ENCODE data around the gene ATP6V1E1.

DNA sequence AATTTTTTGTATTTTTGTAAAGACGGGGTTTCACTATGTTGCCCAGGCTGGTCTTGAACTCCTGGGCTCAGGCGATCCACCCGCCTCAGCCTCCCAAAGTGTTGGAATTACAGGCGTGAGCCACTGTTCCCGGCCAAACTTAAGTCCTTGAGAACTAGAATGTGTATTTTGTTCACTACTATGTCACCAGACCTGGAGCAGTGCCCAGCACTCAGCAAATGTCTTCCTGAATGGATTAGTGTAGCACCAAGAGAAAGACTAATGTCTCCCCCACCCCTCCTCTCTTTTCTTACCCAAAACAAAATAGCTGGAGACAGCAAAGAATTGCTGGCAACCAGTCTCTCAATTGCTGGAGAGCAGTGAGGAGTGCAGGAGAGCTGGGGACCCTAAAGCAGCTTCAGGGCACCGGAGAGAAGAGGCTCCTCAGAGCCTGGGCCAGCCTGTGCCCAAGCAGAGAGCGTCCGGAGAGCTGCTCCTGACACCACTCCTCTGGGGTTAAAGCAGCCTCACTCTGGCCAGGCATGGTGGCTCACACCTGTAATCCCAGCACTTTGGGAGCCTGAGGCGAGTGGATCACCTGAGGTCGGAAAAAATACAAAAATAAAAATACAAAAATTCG, 50.3 kb downstream of the ATP6V1E1 start:
- TF ChIP-seq EZH2 (IDR thresholded peaks at IDR 0.05; ENCODE audit: borderline replicate concordance, low read depth, low read length, poor library complexity, severe bottlenecking): no peak
- TF ChIP-seq, protein P1, sequence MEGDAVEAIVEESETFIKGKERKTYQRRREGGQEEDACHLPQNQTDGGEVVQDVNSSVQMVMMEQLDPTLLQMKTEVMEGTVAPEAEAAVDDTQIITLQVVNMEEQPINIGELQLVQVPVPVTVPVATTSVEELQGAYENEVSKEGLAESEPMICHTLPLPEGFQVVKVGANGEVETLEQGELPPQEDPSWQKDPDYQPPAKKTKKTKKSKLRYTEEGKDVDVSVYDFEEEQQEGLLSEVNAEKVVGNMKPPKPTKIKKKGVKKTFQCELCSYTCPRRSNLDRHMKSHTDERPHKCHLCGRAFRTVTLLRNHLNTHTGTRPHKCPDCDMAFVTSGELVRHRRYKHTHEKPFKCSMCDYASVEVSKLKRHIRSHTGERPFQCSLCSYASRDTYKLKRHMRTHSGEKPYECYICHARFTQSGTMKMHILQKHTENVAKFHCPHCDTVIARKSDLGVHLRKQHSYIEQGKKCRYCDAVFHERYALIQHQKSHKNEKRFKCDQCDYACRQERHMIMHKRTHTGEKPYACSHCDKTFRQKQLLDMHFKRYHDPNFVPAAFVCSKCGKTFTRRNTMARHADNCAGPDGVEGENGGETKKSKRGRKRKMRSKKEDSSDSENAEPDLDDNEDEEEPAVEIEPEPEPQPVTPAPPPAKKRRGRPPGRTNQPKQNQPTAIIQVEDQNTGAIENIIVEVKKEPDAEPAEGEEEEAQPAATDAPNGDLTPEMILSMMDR (conservative IDR thresholded peaks at IDR 0.05; ENCODE audit: low read depth, low read length): no peak
